Stimulated activated CD4-positive, alpha-beta T cell treated with anti-CD3 and anti-CD28 coated beads, Interleukin-2, amount 100 ng/mL, for 24 hours (primary cell): Measurements from ENCODE around the gene COL4A2.
"Not testable (repeated sequence)": the region's sequence is repeated elsewhere in the genome, so short reads cannot be mapped to it uniquely, and the experiment has no call there.

ENCODE experiments used
- DNase-seq, 2 donors: peaks; one replicate each; pipeline ENCODE4 v3.0.0-alpha.2; 2020

The COL4A2 gene

DNA sequence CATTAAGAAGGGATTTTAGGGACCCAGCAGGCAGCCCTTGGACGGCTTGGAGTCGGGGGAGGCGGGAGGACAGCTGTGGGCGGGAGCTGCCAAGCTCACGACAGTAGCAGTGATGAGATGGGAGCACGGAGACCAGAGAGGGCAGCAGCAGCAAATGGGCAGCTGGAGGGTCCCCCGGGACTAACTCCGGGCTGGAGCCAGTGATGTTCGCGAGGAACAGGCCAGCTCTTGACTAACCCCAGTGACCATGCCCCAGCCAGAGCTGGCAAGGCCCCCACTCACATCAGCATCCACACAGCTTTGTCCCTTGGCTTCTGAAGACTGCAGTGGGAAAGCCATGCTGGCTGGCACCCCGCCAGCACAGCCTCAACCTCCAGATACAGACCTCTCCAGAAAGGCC is 172.6 kb downstream of the COL4A2 start:
- DNase-seq: no peak

DNA sequence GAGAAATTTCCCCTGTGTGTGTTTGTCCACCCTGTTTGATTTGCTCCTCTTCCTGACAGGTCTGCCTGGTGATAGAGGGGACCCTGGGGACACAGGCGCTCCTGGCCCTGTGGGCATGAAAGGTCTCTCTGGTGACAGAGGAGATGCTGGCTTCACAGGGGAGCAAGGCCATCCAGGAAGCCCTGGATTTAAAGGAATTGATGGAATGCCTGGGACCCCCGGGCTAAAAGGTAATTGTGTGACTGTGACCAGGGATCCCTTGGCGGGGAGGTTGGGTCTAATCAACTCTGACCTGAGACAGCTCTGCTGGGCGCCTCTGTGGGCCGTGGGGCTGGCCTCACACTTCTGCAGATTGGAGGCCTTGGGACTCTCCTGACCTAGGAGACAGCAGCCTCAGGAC is 173.1 kb downstream of the COL4A2 start:
- no peak for DNase-seq

DNA sequence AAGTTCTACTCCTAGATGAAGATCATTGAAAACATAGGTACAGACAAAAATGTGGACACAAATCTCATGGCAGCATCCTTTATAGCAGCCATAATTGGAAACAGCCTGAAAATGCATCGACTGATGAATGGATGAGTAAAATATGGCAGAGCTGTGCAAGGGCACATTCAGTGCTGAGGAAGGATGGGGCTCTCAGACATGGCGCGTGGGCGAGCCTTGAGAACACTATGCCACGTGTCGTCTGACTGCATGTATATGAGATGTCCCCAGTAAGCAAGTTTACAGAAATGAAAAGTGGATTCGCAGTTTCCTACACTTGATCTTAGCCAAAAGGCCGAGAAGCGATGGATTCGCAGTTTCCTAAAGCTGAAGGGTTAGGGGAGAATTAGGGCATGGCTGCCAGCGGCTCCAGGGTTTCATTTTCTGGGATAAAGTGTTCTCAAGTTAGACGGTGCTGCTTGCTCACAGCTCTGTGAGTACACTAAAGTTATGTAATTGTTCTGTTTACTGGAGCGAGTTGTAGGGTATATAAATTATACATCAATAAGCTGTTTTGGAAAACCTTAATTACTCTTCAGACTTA is 176.4 kb downstream of the COL4A2 start:
- DNase-seq: no peak

DNA sequence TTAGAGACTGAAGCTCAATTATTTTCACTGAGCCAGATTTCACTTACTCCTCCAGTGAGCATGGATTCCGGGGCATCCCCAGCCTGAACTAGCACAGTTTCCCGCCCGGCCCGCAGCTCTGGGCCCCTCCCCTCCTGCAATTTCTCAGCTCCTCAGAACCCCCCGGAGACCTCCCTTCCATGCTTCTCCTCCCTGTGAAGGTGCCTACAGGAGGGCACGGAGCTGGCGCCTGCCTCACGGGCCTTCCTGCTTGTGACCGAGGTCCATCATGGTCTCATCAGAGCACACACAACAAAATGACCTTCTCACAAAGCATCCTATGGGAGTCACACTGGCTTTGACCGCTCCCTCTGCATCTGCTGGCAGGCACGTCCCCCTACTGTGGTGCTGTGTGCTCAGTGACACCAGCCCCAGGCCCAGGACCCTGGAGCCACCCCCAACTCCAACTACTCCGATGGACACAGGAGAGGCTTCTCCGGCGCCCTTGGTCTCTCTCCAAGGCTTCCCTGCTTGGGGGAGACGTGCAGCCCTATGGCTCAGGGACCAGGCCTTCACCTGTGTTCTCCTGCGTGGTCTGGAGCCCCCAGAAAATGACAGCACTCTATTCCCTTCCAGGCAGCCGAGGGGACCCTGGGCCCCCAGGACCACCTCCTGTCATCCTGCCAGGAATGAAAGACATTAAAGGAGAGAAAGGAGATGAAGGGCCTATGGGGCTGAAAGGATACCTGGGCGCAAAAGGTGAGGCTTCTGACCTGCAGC is 177.4 kb downstream of the COL4A2 start:
- no peak for DNase-seq

DNA sequence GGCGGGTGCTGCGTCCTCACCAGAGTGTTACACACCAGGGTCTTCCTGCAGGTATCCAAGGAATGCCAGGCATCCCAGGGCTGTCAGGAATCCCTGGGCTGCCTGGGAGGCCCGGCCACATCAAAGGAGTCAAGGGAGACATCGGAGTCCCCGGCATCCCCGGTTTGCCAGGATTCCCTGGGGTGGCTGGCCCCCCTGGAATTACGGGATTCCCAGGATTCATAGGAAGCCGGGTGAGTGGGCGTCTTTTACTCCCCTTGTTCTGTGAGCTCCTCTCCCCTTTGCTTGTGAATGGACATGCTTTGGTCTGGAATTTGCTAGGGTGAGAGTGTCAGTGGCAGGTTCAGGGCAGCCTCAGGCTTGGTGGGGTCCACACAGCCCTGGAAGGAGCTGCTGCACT is 178.5 kb downstream of the COL4A2 start:
- no peak for DNase-seq

DNA sequence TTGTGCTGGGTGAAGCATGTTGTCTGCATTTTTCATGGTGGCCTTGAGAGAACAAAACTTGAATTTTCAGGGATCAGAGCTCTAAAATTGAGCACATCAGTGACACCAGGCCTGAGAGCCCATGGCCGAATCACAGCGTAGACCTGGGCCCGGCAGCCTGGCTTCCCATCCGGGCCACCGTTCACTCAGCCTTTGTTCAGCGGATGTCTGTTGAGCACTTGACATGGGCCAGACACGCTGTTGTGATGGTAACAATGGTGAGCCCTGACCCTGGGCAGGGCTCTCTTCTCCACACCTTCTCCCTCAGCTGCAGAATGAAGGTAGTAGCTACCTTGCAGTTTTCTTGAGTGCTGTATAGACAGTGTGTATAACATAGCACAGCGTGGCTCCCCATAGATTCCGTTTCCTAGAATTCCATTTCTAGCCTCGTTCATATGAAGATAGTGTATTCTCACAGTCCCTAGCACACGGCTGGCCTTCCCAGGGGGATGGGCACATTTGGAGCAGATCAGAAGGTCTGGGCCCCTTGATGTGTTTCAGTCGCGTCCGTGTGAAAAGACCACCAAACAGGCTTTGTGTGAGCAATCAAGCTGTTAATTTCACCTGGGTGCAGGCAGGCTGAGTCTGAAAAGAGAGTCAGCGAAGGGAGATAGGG is 179.1 kb downstream of the COL4A2 start:
- no peak for DNase-seq

DNA sequence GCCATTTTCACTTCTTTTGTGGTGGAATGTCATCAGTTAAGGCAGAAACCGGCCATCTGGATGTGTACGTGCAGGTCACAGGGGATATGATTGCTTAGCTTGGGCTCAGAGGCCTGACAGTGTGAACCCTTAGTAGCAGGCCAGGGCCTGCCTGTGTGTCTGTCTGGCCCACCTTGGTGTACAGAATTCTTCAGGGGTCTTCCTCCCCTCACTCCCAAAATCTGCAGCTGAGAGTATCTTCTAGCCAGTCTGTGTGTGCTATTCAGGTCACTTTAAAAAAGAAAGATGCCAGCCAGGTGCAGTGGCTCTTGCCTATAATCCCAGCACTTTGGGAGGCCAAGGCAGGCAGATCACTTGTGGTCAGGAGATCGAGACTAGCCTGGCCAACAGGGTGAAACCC is 179.8 kb downstream of the COL4A2 start:
- not testable (repeated sequence) for DNase-seq

DNA sequence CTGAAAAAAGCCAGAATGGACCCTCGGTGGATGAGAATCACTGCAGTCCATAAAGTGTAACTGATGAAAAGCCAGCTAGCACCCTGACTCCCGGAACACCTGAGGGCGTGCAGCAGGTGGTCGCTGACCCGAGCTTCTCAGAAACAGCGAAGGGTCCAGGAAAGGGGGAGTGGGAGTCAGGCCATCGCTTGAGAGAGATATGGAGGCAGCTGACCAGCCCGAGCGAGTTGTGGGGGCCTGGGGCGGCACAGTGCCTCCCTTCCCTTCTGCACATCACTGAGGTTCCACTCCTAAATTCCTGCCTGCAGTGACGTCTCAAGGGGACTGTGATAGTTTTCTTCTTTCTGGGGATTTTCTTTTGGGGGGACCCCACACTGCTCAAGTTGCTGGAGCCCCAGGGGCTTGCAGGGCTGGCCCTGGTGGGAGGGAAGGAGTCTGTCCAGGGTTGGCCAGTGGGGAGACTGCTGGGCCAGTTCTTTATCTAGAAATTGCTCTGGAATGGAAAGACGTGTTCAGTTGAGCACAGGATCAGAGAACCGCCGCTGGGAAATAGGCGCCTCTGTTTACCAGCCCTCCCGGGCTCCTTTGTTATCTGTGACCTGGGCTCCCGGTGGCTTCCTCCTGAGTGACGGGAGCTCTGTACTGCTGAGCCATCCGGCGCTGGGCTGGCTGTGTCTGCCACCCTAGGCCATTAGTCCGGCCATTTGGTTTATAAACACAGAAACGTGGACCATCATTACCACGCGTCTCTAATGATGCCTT is 183.1 kb downstream of the COL4A2 start:
- no peak for DNase-seq

DNA sequence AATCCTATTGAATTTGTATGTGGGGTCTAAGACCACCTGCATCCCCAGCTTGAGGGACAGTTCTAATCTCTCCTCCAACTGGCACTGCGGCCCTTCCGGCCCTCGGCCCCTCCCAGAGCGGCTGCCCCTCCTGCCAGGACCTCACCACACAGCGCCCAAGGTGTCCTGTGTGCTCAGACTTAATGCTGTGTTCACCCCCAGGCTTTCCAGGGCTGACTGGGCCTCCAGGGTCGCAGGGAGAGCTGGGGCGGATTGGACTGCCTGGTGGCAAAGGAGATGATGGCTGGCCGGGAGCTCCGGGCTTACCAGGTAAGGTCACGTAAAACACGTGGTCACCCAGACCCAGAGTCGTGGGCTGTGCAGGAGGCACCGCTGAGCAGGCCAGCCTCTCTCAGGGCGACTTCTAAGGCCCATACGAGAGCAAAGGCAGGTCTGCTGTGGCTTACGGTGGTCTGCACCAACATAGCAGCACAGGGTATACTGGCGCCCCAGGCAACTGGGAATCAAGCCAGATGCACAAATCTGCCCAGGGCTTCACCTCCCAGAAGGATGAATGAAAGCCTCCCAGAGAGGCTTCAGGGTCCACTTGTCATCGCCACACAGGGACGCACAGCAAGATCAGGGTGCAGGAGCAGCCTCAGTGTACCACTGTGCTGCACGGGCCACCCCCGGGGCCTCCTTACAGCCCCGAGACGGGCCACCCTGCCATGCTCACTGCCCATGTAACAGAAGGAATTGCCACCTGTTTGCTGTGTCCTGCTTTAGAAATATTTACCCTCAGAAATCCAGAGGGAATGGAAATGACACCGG is 185.0 kb downstream of the COL4A2 start:
- DNase-seq: no peak

DNA sequence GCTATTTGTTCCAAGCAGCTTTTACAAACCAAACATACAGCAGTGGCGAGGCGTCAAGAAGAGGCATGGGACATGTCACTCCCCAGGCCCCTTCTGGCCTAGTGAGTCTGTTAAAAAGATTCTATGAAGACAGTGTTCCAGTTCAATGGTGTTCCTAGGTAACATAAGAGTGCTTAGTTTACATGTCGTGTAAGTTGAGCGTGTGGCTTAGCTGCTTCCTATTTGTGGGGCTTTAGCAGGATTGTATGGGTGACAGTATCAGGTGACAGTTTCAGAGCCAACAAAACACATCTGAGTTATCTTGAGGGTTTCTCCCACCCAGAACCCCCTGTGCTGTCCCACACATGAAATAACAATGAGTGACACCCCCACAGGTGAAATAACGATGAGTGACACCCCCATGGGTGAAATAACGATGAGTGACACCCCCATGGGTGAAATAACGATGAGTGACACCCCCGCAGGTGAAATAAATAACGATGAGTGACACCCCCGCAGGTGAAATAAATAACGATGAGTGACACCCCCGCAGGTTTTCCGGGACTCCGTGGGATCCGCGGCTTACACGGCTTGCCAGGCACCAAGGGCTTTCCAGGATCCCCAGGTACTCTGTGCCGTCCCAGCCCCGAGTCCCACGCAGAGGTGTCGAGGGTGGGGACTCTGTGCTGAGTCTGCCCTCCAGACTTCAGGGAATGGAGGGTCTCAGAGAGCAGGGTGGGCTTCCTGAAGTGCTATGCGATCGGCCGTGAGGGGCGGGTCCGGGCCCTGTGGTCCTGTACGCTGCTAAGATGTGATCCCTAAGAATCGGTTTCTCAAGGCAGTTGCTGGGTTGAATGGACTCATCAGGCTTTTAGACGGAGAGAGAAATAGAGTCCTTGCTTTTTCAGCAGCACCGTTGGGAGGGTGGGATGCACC is 185.9 kb downstream of the COL4A2 start:
- no peak for DNase-seq

DNA sequence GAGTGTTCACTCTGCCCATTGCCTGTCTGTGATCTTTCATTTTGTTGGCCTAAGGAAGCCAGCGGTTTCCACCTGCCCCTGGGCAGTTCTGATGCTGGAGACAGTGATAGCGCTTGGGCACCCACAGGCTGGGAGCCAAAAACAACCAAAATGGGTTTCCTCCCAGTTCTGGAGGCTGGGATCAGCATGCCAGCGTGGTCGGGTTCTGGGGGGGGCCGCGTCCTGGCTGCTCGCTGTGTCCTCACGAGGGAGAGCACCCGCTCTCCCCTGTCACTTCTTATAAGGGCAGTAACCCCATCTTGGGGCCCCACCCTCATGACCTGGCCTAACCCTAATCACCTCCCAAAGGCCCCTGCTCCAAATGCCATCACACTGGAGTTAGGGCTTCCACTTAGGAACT is 186.5 kb downstream of the COL4A2 start:
- no peak for DNase-seq

DNA sequence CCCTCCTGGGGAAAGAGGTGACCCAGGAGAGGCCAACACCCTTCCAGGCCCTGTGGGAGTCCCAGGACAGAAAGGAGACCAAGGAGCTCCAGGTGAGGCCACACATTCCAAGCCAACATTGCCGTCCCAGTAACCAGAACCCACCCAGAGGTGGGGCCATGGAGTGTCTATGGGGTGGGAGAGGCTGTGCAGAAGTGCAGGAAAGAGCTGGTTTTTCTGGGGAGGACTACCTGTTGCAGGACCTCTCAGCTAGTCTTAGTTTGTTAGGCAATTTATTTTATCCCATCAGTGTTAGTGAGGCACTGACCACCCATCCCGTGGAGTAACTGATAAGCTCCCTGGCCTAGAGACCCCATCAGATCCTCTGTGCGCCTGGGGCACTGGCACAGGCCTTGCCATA is 188.3 kb downstream of the COL4A2 start:
- DNase-seq: no peak

DNA sequence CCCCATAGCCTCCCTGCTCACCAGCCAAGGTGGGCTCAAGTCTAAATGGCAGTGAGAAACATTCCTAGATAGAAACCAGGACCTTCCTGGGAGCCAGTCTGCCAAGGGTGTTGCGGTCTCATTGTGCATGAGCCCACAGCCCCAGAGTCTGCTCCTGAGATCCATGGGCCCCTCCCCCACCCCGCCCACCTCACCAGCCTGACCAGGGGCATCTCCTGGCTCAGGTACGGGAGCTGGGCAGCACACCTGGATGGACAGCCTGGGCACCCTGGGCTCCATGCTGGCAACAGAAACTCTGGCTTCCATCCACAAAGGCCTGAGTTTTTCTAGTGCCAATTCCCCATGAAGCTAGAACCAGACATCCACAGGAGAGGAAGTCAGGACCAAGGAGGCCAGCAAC is 188.8 kb downstream of the COL4A2 start:
- DNase-seq: no peak

DNA sequence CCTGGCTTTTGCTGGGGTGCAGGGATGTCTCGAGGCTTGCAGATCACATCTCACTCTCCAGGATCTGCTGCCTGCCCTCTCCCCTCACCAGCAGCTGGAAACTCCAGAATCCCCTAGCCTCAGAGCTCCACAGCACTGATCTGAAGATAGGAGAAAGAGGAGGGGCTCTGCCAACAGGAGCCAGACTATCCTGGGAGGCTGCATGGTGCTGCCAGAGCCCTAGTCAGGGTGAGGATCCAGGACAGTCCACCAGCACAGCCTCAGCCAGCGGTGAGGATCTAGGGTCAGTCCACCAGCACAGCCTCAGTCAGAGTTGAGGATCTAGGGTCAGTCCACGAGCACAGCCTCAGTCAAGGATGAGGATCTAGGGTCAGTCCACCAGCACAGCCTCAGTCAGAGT is 189.2 kb downstream of the COL4A2 start:
- DNase-seq: no peak

DNA sequence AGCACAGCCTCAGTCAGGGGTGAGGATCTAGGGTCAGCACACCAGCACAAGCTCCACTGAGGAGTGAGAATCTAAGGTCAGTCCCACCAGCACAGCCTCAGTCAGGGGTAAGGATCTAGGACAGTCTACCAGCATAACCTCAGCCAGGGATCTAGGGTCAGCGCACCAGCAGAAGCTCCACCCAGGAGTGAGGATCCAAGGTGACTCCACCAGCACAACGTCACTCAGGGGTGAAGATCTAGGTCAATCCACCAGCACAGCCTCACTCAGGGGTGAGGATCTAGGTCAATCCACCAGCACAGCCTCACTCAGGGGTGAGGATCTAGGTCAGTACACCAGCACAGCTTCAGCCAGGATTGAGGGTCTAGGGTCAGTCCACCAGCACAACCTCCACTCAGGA is 189.9 kb downstream of the COL4A2 start:
- no peak for DNase-seq

DNA sequence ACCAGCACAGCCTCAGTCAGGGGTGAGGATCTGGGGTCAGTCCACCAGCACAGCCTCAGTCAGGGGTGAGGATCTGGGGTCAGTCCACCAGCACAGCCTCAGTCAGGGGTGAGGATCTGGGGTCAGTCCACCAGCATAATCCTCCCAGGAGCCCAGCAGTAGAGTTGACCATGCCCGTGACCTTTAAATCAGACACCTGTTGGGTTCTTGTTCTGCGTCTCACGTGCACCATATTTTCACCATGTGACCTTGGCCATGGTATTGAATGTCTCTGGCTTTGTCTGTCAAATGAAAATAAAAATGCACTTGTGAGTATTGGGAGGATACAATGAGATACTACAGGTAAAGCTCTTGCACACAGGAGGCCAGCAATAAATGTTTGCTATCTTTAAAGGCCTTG is 190.8 kb downstream of the COL4A2 start:
- not testable (repeated sequence) for DNase-seq

DNA sequence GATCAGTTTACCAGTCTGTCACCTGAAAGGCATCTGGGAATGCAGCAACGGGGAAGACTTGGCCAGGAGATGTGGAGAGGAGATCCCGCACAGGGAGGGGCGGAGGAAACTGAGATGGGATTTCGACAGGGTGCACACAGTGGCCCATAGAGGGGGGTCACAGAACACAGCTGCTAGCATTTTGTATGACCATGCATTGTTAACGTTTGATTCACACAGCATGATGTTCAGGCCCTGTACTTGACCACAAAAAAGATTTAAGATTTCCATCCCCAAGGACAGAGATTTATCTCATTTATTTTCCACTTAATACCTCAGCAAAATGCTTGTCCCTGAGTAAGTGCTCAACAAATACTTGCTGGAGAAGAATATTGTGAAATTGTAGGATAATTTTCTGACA is 191.2 kb downstream of the COL4A2 start:
- no peak for DNase-seq

DNA sequence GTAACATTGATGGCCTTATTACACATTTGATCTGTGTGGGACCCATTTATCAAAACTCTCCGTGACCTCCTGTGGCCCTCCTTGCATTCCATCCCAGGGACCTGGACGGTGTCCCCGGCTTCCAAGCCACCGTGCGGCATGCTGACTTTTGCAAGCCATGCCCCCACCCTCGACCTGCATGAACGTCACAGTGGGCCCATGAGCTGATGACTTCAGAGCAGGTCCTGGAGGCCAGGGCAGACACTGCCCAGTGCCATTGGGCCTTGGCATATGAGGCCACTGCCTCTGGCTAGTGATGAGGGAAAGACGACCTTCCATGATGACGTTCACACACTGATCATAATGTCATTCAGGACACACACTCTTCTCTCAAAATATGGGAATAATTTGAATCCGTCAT is 191.7 kb downstream of the COL4A2 start:
- no peak for DNase-seq

DNA sequence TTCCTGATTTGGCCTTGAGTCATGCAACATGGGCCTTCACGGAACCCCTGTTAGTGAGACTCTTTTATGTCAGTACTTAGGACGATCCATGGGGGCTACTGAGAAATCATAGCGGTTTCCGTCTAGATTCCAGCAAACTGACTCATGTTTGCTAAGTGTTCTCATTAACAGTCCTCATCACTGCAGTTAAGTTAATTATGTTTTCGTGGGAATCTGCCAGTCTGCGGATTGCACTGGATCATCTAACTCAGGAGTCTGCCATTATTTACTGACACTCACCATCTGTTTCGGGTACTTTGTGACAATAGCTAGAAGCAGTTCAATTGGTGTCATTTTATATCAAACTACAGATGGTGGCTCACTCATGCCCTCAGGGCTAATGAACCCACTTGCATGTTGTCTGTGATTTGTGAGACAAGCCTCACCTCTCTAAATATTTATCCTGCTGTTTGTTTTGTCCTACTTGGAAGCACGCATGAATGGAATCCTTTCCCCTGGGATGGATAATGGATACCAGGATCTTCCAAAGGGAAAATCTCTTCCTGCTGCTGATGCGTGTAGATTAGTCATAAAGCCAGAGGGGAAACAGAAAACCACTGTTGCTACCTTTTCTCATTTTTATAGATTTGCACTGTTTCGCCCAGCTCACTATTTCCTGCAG is 192.7 kb downstream of the COL4A2 start:
- no peak for DNase-seq

DNA sequence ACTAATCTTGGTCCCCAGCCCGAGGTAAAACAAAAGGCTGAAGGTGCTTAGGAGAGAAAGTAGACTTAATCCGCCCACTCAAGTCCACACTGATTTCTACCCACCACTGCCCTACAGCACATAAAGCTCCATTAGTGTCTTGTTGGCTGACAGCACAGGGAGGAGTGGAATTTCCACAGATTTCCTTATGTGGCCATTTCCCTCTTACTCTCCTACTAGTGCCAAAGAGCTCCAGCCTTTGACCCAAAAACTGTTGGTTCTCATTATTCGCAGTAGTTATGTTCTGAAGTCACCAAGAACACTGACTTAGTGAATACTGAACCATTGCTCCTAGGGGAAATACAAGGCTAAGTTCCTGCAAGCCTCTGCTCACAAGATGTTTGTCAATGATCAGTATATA is 193.3 kb downstream of the COL4A2 start:
- DNase-seq: no peak

DNA sequence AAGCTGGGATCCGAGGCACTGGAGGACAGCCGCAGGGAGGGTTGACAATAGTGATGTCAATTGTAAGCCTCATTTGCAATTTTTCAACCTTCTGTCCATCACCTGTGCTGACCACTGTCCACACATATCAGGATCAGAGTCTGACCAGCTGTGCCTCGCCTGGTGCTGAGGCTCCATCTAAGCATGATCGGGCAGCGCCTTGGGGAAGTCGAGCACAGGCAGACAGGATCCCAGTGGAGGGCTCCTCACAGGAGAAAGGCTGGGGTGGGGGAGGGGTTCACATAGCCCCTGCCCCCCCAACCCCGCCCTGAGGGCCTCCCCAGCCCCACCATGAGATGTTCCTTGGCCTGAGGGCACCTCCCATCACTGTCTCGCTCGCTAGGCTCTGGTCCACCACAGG is 194.1 kb downstream of the COL4A2 start:
- no peak for DNase-seq
